HG02973 (cell line): ENCODE results near the gene ZNF277.
"Not testable (repeated sequence)": the region's sequence is repeated elsewhere in the genome, so short reads cannot be mapped to it uniquely, and the experiment has no call there.

Source experiments
- ATAC-seq: cut with Tn5 transposase; IDR thresholded peaks from one replicate; pipeline ENCODE4 v1.9.1; 2021; ENCODE audit warnings: moderate library complexity; ENCODE audit not compliant: unreplicated experiment

Gene ZNF277

GRCh38 chr7:112385516-112385915 lies 179.0 kb downstream of the ZNF277 start:
- no peak for ATAC-seq

- no peak for ATAC-seq
These were observed 180.1 kb downstream of the ZNF277 start for GRCh38 chr7:112386619-112387018.

GRCh38 chr7:112390167-112390566 lies 183.7 kb downstream of the ZNF277 start:
- ATAC-seq: no peak

- not testable (repeated sequence) for ATAC-seq
These were observed 184.8 kb downstream of the ZNF277 start for GRCh38 chr7:112391079-112391821.

GRCh38 chr7:112391841-112392286 lies 185.4 kb downstream of the ZNF277 start:
- ATAC-seq: peak; percentile 71
